HG03521 (cell line): ENCODE data around the gene KRT14.
"Not testable (repeated sequence)": the region's sequence is repeated elsewhere in the genome, so short reads cannot be mapped to it uniquely, and the experiment has no call there.

Source experiments
- ATAC-seq: cut with Tn5 transposase; IDR thresholded peaks from one replicate; pipeline ENCODE4 v1.9.1; 2021; ENCODE audit warnings: mild to moderate bottlenecking, moderate library complexity; ENCODE audit not compliant: unreplicated experiment

KRT14 gene

DNA sequence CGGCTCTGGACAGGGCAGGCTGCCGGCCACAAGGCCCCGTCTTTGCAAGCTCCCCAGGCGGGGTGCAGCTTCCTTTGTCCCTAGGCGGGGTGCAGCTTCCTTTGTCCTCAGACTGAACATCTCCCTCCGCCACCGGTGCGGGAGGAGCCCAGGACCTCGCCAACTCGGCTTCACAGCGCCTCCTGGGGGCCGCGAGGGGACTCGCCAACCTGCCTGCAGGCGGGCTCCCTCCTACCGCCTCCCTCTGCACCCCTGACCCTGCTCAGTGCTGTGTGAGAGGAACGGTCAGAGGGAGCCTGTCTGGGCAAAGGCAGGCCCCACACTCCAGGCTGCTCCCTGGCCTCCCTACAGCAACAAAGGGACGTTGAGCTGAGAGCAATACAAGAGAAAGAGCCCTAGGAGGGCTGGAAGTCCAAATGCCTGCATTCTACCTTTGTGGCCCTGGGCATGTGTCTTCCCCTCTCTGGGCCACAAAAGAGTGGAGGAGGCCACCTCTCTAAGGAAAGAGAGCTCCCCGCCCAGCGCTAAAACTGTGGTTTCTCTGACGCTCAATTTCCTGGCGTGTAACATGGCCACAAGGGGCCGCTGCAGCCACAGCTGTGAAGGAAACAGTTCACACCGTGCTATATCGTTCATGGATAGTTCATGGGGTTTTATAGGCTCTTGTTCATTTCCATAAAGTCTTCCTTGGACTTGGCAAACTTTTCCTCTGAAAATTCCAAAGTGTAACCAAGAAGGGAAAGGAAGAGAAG, 37.7 kb downstream of the KRT14 start:
- no peak for ATAC-seq

DNA sequence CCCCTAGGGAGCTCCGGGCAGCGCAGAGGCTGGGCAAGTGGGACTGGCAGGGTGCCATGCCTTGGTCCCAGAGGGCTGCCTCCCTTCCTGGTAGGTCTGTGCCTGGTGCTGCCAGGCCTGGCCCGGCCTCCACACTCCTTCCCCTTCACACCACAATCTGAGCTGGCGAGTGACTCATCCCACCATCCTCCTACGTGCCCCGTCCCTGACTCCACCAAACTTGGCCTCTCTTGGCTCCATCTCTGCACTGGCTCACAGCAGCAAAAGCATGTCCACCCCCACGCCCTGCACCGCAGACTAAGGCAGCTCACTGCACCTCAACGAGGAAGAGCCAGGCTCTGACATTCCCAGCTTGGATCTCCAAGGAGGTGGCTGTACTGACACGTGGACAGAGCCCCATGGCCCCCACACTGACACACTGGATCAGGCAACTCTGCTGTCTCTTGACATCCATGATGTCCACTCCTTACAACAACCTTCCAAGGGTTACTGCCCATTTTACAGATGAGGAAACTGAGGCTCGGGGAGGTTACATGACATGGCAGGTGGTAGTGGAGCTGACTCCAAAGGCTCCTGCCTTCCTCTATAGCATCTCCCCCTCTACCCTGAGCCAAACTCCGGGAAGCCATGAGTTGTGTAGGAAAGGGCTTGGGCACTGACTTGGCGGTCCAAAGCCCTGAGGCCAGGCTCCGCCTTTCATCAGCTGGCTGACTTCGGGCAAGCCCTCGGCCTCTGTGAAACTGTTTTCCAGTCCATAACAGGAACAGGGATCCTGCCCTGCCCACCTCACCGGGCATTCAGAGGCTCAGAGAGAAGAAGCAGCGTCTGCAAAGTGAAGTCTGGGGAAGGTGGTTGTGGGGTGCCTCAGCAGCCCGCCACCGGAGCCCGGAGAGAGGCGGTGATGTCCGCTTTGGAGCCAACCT, 38.5 kb downstream of the KRT14 start:
- no peak for ATAC-seq

DNA sequence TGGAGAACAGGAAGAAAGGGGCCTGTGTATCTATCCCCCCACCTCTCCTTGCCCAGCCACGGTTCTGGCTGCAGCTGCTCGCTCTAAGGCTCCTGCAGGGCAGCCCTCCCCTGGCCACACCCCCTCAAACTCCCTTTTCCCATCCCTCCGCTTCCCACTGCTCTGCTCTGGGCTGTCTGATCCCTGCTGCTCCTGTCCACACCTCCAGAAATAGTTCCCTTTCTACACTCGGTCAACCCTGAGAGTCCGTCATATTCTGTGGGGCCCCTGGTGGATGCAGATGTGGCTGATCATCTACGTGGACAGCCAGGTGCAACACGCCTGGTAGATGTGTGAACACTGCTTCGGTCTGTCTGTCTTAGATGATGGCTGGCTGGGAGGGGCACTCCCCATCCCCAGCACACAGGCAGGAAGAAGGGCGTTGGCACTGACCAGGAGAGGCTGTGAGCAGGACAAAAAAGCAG, 39.3 kb downstream of the KRT14 start:
- no peak for ATAC-seq

DNA sequence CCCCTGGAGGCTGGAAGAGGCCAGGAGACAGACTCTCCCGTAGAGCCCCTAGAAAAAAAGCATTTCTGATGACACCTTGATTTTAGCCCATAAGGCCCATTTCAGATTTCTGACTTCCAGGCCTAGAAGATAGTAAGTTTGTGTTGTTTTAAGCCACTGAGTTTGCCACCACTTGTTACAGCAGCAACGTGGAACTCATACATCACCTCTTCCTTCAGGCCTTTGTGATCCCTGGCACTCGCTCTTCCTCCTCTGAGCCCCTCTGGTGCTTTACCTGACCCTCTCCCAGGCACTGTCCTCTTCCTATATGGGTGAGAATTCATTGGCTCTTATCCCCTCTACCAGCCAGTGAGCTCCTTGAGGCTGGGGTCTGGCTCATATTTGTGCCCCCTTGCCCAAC, 39.9 kb downstream of the KRT14 start:
- no peak for ATAC-seq

DNA sequence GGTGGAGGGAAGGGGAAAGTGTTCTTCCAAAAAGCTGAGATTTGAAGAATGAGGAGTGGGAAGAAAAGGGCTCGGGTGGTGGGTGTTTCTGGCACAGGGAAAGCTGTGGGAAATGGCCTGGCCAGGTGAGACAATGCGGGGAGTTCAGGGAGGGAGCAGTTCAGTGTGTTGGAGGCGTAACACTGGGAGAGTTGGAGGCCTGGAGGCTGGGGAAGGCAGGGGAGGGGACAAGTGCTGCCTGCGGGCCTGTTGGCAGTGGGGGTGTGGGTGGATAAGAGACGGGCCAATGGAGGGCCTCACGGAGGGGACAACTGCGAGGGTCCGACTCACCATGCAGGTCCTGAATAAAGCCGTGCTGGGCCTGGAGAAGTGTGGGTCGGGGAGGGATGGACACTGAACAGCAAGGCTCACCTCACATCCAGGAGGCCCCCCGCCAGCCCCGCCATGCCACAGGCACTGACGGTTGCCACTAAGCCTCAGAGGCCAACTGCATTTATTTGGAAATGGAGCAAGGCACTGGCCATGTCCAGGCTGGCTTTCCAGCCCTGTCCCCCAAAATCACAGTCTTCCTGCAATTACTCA, 40.8 kb downstream of the KRT14 start:
- ATAC-seq, result no peak

DNA sequence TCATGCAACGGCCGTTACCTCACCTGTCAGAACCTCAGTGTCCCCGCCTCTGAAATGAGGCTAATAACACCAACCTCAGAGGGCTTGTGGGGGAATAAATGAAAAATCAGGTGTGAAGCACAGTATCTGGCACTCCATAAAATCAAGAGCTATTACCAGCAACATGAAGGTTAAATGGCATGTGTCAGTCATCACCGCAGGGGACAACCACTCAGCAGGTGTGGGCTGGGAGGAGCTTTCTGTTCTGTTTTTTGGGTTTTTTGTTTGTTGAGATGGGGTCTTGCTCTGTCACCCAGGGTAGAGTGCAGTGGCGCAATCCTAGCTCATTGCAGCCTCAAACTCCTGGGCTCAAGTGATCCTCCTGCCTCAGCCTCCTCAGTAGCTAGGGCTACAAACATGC, 41.8 kb downstream of the KRT14 start:
- ATAC-seq, result no peak

DNA sequence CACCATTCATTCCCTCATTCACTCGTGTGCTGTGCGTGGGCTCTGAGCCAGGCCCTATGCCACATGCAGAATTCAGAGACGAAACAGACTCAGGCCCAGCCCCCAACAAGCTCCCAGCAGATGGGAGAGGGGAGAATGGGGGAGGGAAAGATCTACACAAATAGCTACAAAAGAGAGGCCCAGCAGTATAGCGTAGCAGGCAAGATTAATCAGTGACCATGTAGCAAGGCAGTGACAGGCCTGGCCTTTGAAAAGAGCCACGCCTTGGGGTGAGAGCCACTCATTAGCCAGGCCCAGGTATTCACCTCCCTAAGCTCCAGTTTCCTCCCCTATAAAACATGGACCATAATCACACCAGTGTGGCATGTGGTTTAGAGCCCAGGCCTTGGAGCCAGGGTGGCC, 42.2 kb downstream of the KRT14 start:
- ATAC-seq, result no peak

DNA sequence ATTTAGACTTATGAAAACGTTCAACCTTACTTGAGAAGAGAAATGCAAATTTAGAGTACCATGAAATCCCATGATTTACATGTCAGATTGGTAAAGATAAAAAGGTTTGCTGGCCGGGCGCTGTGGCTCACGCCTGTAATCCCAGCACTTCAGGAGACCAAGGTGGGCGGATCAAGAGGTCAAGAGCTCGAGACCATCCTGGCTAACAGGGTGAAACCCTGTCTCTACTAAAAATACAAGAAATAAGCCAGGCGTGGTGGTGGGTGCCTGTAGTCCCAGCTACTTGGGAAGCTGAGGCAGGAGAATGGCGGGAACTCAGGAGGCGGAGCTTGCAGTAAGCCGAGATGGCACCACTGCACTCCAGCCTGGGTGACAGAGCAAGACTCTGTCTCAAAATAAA, 43.9 kb downstream of the KRT14 start:
- ATAC-seq, result not testable (repeated sequence)

DNA sequence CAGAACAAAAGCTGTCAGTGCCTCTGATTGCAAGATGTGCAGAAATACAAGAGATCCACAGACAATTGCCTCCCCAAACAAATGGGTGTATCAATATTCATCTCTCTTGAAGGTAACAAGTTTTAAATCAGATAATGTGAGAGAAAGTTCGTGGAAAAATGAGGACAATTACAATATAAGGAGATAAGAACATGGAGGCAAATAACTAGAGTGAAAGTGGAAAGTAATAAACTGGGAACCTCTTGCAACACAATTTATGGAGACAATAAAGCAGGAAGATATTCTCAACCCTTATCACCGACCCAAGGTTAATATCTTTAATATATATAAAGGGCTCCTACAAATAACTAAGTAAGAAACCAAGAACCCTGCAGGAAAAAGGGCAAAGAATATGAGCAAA, 44.3 kb downstream of the KRT14 start:
- ATAC-seq, result no peak

DNA sequence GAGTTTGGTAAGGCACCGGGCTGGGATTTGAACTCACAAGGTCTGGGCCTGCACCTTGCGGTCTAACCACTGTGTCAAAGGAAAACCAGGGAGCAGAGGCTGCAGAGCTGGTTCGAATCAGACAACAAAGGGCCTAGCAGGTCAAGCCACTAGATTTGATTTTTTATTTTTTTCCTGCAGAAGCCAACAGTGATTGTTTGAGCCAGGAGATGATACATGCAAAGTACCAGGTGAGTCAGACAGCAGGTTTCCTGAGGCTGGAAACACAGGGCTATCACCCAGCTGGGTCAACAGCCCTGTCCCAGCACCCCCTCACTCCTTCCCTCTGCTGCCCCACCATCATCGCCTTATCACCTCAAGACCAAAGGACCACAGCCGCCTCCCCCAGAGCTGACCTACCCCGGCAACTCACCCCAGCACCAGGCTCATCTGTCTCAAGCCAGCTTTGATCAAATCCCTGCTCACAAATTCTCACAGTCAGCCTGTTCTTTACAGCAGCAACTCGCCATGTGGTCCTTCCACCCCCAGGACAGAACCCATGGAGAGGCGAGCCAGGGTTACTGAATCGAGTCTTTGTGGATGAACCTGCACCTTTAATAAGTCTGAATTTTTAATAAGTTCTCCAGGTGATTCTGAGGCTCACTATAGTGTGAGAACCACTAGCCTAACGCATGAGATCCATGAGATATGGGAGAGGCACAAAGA, 45.6 kb downstream of the KRT14 start:
- no peak for ATAC-seq

DNA sequence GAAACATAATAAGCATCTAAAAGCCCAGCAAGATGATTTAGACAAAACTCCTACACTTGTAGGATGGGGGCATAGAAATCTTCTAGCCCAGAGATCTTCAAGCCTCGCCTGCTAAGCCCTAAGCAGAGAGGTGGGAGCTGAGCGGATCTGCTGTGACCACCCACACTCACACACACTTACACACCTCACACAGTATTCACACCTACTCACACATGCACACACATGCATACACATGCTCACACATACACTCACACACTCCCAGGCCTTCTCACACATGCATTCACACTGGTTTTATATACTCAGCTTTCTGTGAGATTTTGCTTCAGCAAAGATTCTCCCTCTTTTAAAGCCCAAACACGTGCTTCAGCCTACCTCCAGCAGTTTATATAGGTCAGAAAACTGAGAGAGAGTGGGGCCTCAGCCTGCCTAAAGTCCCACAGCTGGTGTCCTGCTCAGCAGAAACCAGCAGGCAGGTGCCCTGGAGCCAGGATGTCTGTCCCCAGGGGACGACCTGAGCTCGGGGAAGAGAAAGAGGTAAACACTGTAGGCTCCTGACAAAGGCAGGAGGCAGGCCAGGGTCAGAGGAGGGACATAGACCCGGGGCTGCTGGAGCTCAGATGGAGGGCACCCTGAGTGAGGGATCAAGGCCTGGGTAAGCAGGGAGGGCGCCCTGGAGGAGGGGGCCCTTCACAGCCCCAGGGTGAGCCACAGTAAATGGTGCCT, 46.6 kb downstream of the KRT14 start:
- no peak for ATAC-seq

DNA sequence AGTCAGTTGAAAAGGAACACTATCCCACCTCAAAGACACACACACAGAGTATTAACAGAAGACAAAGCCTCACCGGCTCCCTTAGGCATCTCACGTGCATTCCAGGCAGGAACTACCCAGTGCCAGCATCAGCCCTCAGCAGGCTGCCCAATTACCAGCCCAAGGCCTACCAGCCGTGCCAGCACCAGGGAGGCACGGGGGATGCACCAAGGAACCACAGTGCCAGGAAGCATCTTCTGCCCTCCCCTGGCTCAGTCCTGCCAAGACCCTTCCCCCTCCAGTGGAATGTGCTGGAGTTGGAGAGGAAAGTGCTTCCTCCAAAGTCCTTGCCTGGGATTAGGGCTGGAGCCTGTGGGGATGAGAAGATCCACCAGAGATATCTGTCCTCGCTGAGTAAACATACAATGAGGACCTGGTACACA, 47.6 kb downstream of the KRT14 start:
- no peak for ATAC-seq

DNA sequence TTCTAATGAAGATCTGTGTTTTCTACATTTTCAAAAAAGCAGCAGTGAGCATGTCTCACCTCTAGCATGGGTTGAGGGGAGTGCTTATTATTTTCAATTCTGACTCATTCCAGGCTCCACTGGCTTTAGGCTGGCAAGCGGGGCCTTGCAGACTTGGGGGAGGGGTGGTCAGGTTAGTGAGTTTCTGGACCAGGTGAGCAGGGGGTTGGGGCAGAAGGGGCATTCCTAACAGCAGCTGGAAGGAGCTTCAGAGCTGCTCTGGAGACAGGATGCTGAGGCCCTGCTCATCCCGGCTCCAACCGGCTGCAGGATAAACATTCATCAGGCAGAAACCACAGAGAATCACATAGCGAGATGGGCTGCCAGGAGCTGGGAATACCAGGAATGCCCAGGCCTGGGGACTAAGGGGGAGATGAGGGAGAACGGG, 48.1 kb downstream of the KRT14 start:
- no peak for ATAC-seq

DNA sequence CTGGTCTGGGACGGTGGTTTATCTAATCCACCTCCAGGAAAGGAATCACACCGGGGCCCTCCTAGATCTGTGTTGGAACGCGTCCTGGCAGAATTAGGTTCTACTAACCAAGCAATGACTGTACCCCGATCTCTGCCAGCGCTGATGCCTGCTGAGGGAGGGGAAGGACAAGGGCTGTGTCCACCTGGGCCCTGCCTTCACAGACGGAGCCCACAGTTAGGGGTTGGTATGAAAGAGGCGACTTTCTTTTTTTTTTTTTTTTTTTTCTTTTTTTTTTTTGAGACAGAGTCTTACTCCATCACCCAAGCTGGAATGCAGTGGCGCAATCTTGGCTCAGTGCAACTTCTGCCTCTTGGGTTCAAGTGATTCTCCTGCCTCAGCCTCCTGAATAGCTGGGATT, 48.7 kb downstream of the KRT14 start:
- no peak for ATAC-seq

DNA sequence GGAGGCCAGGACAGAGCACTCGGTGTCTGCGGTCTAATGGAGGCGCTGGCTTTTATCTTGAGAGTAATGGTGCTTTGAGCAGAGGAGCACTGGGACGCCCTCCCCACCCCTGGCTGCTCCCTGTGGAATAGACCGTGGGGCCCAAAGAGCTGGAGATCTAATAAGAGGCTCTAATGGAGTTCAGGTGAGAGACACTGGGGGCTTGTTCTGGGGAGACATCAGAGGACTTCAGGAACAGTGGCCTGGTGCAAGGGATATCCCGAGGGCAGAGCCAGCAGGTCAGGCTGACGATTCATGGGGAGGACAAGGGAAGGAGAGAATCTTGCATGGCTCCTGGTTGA, 49.1 kb downstream of the KRT14 start:
- ATAC-seq, result no peak

DNA sequence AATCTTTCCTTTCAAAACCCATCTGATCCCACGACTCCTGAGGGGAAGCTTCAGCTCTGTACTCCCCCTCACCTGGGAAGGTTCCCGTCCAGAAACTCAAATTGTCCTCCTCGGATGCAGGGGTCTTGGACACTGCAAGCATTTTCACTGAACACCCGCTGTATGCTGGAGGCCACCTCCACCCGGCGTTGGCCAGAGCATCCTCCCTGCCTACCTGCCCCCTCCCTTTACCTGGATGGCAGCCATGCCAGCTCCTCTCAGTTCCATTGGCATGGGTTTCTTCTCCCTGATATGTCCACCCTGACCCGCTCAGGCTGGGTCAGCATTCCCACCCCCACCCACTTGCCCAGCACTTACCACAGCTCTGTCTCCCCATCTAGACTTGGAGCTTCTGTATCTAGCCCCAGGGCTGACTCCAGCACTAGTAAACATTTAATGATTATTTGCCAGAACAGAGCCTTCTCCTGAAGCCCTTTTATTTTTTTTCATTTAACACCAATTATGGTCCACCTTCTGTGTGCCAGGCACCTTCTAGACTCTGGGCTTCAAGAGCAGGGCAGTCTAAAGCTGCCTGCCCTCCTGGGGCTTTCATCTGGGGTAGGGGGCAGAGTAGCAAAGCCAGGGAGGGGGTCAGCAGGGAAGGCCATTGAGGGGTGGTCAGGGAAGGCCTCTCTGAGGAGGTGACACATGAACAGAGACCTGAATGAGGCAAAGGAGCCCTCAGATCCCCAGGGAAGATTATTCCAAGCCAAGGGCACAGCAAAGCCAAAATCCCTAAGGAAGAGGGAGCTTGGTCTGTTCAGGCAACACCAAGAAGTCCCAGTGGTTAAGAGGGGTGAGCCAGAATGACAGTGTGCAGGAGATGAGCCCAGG, 49.7 kb downstream of the KRT14 start:
- no peak for ATAC-seq

DNA sequence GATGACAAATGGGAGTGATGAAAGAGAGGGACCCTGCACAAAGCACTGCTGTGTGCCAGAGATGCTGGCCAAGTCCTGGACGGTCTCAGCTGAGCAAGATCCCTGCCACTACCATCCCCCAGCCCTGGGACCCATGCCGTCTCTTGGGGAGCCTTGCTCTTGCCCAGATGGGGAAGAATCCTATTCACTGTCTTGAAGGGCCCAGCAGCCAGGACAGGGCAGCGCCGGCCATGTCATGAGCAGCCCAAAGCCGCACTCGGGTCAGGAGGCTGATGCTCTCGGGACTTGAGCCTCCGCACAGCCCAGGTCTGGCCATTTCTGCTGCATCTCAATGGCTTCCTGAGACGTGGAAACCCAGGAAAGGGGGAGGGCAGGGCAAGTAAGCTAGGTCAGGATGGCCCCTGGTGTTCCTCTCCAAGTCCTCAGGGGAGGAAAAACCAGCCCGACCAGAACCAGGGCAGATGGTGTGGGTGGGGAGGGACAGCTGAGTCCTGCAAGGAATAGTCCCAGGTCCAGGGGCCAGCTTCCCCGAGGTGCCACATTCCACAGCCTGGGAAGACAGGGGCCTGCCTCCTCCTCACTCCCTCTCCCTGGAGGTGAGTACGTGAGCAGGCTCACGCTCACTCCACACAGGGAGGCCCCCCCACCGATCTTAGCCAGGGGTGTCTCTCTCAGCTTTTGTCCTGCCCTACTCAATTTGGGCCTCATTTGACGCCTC, 50.8 kb downstream of the KRT14 start:
- ATAC-seq, result no peak

DNA sequence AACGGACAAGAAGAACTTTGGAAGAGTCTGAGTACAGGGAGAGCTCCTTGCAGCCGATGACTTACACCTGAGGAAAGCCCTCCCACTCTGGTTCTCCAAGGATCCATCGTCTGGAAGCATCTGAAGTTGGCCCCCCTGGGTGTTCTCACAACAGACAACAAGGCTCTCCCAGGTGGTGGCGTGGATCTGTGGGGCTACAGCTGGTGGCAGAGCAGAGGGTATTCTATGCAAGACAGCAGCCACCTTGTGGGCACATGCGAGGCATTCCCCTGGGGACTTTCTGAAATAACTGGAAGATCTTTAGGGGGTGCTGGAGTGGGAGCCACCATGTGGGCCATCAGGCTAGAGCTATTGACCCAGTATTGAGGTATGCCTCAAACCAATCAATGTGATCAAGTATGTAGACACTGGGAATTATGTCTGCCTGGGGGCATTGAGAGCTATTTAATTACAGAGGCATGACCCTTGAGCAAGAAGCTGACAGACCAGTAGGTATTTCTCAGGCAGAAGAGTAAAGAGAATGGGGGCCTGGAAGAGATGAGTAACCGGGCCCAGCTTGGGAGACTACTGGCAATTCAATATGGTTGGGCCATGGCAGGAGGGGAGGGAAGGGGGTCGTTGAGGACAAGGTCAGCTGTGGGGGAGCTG, 51.7 kb downstream of the KRT14 start:
- ATAC-seq, result no peak
